GM21423 (cell line): ENCODE data around the gene INPP5D.

Experiments
- ATAC-seq: cut with Tn5 transposase; IDR thresholded peaks from one replicate; pipeline ENCODE4 v1.9.1; 2021; ENCODE audit warnings: mild to moderate bottlenecking, moderate library complexity; ENCODE audit not compliant: unreplicated experiment

INPP5D gene

DNA sequence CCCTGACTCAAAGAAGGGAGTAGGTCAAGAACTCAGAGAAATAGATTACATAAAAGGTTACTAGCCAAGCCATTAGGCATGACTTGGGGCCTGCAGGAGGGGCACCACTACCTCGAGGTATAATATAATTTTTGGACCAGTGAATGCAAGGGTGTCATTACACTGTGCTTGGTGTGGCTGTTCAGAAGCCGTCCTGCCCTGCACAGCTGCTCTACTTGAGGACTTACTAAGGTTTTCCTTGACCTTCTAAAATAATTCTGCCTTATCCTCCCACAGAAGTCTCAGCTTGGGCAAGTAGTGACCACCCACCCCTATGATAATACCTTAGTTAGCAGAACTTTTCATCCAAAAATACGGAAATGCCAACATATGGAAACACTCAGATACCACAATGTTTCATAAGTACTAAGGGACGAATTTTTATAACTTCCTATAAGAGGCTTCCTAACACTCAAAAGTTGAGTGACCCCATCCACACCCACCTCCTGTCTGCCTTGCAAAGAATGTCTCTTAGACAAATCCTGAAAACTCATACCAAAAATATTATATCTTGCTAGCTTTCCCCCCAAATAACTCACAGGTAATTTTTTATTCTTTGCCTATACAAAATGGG lies 173.6 kb downstream of the INPP5D start:
- no peak for ATAC-seq

- ATAC-seq, result no peak
Measured at GRCh38 chr2:233234264-233234663, 174.1 kb downstream of the INPP5D start.

DNA sequence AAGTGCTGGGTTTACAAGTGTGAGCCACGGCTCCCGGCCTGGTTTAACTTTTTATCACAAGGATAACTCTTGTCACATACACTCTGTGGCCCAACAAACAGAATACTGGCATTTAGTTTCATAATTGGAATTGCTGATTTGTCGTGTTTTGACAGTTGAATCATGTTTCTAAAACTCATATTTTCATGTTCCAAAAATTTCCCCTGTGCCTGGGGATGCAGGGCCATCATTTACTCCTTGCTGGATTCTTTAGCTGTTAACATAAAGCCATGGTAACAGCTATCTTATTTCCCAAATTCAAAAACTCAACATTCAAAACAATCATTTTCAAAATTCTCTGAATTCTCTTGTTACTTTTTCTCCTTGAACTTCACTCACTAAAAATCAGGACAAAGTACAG lies 174.9 kb downstream of the INPP5D start:
- ATAC-seq, result no peak

- ATAC-seq, result no peak
Measured at GRCh38 chr2:233235977-233236376, 175.8 kb downstream of the INPP5D start.

DNA sequence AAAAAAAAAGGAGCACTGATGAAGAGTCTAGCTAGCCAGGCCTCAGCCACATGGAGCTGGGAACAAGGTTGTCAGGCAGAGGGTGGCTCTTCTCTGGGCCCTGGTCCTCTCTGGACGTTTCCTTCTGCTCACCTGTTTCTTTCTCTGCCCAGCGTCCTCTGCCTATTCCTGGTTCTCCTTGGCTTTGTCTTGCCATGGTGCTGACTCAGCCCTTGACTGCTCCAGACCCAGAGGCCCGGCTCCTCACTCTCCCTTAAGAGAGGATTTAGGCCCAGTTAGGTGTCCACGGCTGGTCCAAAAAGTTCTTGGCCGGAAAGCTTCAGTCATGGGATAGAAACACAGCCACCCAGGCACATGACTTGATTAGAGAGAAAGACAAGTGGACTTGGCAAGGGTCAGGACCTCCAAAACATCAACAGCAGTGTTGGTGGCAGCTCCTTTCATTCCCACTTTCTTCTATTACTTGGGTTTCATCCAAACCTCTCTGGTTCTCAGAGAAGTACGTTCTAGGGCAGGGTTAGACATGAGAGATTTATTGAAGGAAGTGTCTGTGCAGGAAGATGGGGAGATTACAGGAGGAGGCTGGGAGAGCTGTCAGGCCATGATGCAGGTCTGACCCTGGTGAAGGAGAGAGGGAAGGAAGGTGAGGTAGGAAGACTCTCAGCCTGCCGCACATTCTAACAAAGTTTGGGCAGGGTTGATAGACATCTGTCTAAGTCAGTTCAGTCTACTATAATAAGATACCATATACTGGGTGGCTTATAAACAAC lies 176.9 kb downstream of the INPP5D start:
- ATAC-seq, result no peak

DNA sequence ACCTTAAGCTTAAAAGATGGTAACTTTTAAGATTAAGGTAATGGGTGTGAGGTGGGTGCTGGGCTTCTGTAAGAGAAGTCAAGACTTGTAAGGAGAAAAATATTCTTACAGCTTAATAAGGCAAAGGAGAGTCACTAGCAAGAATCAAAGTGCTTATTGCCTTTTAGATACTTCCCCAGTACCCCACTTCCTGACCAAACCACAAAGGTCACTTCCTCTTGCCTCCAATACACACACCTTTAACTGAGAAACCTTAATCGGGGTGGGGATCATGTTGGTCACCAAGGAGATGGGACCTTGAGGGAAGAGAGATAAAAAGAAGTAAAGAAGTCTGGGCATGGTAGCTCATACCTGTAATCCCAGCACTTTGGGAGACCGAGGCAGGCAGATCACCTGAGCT lies 180.8 kb downstream of the INPP5D start:
- peak; percentile 61 for ATAC-seq

GRCh38 chr2:233241803-233242202 lies 181.7 kb downstream of the INPP5D start:
- ATAC-seq, result no peak

DNA sequence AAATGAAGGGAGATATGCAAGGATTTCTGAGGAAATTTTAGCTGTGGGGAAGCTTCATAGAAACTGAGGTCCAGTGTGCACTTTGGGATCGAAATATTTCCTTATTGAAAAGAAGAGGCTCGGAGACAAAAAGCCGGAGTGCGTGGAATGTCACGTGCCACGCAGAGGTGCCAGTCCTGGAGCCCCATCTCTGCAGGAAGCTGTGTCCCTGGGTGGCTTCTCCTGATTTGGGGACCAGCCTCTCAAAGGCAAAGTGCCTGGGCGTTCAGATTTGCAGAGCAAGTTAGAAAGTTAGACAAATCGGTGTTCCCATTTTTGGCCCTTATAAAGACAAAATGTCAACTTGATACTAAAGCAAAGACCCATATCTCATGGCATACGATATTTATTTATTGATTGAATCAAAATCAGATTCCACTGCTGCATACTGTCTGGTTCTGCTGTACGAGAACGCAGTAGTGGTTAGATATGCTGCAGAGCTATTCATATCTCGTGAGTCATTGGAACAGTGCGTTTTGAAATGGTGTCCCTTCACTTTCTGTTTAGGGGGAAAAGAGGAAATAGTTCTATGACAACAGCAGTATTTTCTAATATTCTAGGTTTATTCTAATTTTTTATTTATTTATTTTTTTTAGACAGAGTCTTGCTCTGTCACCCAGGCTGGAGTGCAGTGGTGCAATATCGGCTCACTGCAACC lies 182.2 kb downstream of the INPP5D start:
- peak; percentile 39 for ATAC-seq

- no peak for ATAC-seq
Measured at GRCh38 chr2:233243348-233243747, 183.2 kb downstream of the INPP5D start.

DNA sequence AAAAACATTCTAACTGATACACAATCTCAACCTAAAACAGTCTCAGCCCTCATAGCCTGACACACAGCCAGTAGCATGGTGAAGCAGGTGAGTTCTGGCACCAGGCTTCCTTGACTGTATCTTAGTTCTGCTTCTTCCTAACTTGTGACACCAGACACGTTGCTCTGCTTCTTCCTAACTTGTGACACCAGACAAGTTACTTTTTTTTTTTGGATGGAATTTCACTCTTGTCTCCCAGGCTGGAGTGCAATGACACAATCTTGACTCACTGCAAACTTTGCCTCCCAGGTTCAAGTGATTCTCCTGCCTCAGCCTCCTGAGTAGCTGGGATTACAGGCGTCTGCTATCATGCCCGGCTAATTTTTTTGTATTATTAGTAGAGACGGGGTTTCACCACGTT lies 184.7 kb downstream of the INPP5D start:
- no peak for ATAC-seq

- ATAC-seq, result no peak
Measured at GRCh38 chr2:233245406-233245805, 185.3 kb downstream of the INPP5D start.

GRCh38 chr2:233247116-233247515 lies 187.0 kb downstream of the INPP5D start:
- no peak for ATAC-seq

- no peak for ATAC-seq
Measured at GRCh38 chr2:233247744-233248143, 187.6 kb downstream of the INPP5D start.

DNA sequence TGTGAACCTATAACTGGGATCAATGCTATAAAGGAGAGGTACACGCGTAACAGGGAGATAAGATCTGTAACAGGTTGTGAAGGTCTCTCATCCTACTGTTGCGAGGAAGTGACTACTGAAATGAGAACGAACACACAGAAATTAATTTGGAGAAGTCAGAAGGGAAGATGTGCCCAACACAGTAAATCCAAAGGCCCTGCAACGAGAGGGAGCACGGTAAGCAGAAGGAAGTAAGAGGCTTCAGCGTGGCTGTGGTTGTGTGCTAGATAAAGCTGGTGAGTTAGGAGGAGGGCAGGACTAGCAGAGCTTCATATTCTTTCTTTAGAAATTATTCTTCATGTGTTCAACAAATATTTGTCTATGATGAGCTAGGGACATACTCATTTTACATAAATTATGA lies 188.9 kb downstream of the INPP5D start:
- ATAC-seq, result no peak

- no peak for ATAC-seq
Measured at GRCh38 chr2:233250568-233250967, 190.4 kb downstream of the INPP5D start.

GRCh38 chr2:233250985-233251305 lies 190.8 kb downstream of the INPP5D start:
- ATAC-seq, result peak; percentile 12

GRCh38 chr2:233251306-233252116 lies 191.4 kb downstream of the INPP5D start, which contains the start of gene ATG16L1:
TSS of gene ATG16L1 (plus strand) at chr2:233251673. CDS start at chr2:233251828, 155 bp downstream.
- ATAC-seq, result peak; percentile 96

GRCh38 chr2:233252227-233252626 lies 192.1 kb downstream of the INPP5D start:
- ATAC-seq, result no peak

DNA sequence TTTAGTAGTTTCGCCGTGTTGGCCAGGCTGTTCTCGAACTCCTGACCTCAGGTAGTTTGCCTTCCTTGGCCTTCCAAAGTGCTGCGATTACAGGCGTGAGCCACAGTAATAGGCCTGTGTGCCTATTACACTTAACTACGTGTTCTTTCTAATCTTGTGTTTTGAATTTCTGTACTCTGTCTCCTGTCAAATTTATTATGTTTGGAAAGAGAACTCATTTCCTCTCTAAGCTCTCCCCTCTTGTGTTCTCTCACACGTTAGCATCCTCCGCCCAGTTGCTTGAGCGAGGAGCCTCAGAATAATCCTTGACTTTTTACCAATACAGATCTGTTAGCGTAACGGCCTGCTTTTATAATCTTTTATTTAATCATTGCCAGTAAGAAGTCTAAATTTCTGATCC lies 195.0 kb downstream of the INPP5D start:
- ATAC-seq, result no peak

DNA sequence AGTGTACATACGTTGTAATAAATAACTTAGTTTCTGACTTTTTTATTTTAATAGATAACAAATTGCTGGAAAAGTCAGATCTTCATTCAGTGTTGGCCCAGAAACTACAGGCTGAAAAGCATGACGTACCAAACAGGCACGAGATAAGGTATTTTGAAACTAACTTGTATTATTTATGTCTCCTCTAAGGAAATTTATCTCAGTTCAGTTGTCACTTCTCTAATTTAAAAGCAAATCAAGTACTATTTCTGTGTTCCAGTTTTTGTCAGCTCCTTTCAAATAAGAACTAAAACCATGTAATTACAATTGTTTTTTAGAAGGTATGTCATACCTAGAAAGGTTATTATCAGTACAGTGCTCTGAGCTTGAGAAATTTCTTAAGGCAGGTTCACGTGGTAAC lies 195.9 kb downstream of the INPP5D start:
- ATAC-seq, result no peak
